GM04504 (cell line): ENCODE measurements around the gene GALM.
A peak's percentile ranks its signal among the peaks of the same experiment; 100 is the strongest.
"Not testable (repeated sequence)": the region's sequence is repeated elsewhere in the genome, so short reads cannot be mapped to it uniquely, and the experiment has no call there.

ENCODE experiments used
- DNase-seq: peaks from one replicate; pipeline ENCODE4 v3.0.0-alpha.2; 2012; ENCODE audit warnings: low read depth

The GALM gene

DNA sequence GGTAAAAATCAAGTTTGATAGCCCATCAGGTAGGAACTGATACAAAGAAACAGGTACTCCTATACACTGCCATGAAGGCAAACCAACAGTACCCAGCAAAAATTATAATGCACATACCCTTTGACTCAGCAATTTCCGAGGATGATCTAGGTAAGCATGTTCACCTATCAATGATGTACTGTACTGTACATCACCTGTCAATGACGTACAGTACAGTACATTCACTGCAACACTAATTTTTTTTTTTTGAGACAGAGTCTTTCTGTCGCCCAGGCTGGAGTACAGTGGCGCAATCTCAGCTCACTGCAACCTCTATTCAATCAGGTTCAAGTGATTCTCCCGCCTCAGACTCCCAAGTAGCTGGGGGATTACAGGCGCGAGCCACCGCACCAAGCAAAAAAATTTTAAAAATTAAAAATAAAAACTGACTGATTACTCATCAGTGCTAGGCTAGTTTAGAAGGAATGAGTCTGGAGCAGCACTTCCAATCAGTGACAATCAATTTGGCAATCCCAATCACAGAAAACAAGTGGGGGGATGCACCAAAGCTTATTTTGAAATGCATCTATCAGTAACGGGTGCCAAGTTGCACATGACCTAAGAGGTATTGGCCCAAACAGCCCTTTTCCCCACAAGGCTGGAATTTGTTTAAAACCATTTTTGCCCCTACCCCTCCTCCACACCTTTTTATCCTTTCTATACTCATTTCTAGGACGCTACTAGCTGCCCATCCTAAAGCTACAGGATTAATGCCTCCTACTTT lies 77.1 kb downstream of the GALM start:
- no peak for DNase-seq

DNA sequence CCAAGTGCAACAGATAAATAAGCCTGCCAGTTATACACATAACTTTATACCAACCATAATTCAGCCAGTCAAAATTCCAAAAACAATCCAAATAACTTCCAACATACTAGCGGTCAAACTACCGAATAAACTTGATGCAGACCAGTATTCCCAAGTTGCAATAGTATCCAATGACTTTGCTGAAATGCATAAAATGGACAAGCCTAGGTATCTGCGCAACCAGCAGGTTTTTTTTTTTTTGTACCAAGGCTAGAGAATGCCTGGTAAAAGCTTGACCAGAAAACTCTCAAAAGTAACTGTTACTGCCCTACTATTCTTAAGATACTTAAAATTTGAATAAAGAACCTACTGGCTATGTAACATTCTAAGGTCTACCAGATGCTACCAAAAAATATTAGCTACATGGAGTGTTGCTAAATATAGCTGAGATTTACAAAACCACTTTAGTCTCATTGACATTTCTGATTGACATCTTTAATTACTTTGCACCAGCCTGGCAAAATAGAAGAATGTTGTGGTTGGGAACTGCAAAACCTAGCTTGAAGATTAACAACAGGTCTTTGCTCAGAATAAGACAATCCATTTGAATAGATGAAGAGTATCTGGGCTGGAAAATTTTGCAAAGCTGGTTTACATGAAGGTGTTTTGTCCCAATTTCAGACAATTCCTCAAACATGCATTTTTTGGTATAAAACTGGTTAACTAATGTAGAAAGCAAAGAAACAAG lies 77.9 kb downstream of the GALM start:
- DNase-seq, result no peak

DNA sequence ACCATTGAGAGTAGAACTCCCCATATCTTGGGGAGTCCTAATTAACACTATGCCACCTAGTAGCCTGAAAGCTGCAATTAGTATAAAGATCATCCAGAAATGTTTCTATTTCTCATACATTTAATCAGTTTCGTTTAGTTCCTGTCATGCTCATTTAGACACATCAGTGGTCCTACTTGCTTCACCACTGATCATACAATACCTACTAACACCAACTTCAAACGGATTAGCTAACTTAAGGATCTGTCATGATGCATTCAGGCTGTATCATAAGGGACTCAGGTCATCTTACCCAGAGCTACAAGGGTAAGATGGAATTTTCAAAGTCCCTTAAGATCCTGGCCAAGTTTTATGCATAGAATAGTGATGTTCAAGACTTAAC lies 78.5 kb downstream of the GALM start:
- no peak for DNase-seq

DNA sequence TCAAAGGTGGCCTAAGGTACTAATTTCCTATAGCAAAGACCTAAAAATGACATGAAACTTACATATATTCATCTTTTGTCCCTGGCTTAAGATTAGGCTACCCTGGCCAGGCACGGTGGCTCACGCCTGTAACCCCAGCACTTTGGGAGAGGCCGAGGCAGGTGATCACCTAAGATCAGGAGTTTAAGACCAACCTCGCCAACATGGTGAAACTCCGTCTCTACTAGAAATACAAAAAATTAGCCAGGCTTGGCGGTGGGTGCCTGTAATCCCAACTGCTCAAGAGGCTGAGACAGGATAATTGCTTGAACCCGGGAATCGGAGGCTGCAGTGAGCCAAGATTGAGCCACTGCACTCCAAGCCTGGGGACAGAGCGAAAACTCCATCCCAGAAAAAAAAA lies 79.4 kb downstream of the GALM start:
- no peak for DNase-seq

DNA sequence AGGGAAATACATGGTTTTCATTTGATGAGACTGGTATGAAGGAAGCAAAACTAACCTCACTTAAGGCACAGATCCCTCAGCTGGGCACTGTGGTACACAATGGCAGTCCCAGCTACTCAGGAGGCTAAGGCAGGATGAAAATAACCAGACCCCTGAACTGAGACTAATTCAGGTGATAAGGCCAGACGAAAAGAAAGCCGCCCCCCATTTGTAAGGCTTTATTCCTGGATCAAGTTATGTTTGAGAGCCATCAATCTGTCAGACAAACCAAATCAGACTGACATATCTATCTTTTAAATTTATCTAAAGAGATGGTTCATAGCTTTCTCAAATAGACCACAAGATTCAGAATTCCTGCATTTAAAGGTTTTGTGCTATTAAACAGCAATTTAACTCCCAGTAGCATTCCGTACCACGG lies 81.1 kb downstream of the GALM start:
- no peak for DNase-seq

DNA sequence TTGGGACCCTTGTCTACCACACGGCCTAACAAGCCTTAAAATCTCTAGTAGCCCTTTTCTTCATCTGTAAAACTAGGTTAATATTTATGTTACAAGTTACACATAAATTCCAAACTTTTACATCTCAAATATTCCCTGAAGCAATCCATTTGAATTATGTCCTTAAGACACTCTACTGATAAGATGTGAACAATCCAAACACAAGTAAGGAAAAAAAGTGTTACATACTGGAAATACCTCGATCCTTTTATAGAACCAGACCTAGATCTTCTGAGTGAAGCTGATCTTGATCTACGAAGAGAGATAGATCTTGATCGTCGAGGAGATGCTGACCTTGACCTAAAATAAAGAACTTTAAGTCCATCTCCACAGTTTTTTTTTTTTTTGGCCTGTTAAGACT lies 81.9 kb downstream of the GALM start:
- DNase-seq, result no peak

DNA sequence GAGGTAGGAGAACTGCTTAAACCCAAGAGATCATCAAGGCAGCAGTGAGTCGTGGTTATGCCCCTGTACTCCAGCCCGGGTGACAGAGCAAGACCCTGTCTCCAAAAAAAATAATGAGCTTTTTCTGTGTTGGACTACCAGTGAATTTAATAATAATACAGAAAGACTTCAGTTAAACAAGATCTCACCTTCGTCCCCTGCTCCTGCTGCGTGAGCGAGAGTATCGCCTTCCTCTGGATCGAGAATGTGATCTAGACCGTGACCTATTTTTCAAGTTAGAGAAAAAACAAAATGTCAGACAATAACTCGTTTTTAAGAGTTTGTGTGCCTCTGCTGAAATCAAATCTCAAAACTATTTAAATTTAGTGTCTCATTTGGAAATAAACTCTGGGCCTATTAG lies 82.5 kb downstream of the GALM start:
- no peak for DNase-seq

DNA sequence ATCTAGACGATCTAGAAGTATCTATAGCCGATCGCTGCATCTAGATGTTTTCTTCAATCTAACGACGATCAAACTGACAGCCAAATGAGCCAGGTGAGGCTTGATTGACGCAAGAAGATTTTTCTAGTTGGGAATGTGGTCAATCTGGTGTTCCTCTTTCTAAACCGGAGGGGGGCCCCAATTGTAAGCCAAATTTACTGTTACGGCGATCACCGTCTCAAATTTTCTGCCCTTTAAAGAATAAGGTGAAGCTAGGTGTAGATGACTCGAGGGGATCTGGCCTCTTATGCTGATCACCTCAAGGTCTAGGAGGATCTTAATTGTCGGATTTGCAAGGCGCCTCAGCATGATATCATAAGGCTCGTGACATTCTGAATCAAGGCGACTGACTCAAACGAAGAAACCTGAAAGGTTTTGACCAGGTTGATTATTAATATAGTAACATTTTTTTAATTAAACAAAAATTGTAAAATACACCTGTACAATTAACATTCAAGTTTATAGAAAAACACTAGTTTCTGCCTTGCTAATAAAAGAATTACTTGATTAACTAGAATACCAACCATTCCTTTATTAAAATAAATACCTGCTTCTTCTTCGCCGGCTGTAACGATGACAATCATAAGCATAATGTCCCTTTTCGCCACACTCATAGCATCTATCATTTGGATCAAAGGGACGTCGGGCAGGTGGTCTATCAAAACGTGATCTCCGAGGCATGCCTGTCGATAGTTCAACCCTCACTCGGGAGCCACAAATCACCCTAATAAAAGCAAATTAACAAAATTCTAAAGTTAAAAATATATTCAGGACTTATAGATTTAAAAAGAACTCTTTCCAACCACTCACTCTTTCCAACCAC lies 83.3 kb downstream of the GALM start:
- DNase-seq, result no peak

DNA sequence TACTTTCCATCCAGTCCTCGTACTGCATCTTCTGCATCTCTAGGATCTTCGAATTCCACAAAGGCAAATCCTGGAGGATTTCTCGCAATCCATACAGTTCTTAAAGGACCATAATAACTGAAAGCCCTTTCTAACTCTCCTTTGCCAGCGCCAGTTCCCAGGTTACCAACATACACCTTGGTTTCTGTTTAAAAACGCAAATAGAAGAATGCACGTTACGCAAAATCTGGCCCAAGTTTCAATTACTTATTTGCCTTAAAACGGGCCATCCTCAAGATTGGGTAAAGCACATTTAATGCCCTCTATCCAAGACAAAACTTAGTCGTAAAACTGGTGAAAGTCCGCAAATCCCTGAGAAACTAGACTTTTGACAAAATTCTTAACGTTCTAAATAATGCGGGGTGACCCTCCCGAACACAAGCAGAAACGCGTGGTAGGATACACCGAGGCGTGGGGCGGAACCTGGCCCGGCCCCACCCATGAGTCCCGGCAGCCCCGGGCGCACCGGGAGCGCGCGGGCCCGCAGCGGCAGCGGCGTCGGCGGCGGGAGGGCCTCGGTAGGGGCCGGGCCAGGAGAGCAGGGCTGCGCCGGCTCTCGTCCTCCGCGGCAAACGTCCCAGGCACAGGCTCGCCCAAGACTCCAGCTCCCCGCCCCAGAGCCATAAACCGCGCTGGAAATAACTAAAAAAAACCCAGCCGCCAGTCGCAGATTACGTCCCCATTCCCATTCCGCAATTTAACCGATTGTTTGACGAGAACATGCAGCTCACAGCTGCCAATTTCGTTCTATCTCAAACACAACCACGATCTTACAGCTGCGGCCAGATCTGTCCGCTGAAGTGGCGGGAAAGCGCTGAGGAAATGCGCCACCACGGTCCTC lies 84.3 kb downstream of the GALM start:
- peak; percentile 18 for DNase-seq

DNA sequence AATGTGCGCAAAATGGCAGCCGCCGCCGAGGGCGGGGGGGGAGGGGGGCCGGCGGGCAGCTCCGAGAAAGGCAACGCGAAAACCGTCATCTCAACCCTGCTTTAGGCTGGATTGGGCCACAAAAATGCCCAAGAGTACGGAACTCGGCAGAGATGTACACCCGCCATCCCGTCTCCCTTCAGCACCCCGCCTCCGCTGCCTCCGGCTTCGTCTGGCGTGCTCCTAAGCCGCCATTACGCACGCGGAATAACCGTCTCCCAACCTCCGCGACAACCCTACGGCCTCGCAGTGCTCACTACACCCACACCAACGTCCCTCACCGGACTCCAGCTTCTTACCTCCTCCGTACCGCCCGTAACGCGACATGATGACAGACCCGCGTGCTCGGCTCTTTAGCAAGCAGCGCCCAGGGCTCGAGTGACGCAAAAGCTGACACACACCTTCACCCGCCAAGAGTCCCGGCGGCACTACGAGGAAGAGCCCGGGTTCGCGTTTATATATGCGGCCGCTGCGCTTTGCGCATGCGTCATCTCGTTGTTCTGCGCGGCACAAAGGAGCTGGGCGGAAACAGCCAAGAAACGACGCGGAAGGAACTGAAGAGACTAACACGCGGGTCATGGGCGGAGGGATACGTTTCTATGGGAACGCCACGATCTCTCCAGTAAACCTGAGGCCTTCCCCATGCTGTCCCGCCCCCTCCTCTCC lies 85.1 kb downstream of the GALM start, which contains the start of gene SRSF7:
TSS of gene SRSF7 (minus strand) at position 471 of the 705 bp plus-strand sequence. CDS start at position 366, 105 bp downstream.
- peak; percentile 99 for DNase-seq

DNA sequence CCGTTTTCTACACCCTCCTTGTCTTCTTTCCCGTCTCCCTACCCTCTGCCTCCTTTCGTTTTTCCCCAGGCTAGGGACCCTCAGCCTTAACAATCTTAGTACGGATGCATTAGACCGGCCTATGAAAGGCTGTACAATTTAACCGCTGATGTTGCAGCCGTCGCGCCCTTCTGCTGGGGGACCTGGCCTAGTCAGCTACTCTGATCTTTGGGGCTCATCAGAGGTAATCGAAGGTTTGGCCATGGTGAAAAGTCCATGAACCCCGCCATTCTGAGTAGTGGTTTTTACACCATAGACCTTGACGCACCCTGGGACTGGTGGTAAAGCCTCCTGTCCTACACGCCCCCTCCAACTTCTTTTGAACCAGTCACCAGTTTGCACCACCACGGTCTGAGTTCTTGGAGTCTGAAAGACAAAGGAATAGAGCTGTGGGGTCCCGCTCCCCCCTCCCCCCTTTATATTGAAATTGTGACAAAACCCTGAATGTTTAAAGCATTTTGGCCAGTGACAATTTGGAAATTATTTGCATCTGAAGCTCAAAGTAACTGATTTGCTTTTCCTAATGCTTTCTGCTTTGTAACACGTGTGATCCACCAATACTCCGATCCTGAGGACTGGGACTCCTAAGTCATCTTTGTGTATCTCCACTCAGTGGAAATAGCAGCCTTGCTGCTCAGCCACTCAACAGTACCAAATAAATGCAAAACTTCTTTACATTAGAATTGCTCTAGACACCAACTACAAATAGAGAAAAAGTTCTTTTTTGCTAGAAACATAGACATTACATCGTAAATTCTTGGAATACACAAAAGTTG lies 85.9 kb downstream of the GALM start:
- DNase-seq, result no peak

DNA sequence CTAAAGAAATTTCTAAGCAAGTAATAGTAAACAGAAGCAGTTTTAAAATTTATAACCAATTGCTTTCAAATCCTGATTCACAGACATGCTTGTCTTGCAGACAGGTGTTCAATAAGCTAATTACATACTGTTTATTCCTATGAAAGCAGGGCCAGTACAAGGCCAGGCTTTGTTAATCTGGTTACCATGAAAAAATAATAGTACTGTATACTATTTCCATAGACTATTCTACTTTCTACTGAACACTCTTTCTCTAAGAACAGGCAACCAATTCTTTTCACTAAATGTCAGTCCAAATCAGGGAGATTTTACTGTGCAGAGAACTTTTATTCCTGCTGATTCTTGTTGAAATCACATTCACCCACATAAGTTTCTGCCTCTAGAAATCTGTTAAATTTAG lies 88.1 kb downstream of the GALM start:
- no peak for DNase-seq

DNA sequence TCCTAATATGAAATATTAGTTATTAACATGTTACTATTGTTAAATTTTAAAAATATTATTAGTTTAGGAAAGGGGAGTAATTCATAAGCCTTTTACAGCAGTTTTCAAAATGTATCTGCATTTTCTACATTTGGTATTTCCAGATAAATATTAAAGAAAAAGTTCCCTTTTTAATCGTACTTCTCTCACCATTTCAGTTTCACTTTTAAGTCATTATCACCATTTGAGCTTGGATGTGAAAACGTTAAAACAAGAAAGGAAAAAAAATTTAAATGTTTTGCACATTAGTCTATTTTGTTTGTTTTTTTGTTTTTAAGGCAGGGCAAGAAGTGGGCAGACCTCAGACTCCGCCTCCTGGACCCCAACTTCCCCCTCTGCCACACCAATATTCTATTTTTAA lies 88.6 kb downstream of the GALM start:
- DNase-seq, result no peak

DNA sequence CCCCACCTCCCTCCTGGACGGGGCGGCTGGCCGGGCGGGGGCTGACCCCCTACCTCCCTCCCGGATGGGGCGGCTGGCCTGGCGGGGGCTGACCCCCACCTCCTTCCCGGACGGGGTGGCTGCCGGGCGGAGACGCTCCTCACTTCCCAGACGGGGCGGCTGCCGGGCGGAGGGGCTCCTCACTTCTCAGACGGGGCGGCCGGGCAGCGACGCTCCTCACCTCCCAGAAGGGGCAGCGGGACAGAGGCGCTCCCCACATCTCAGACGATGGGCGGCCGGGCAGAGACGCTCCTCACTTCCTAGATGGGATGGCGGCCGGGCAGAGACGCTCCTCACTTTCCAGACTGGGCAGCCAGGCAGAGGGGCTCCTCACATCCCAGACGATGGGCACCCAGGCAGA lies 90.0 kb downstream of the GALM start:
- not testable (repeated sequence) for DNase-seq

DNA sequence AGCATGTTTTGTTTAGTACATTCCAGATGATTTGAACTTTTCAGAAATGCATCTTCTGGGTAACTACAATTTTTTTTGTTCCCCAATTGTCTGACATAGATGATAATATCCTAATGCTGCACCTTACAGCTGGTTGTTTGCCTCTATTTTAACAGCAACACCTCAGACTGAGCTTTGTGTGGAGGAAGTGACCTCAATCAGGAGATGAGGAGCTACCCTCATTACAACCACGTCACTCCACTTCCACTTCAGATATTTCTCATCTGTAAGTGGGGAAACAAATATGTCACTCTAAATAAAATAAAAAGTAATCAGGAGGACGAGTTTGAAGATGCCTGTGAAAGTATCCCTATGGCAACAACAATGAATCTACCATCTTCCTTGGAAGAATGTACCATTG lies 97.3 kb downstream of the GALM start:
- no peak for DNase-seq

DNA sequence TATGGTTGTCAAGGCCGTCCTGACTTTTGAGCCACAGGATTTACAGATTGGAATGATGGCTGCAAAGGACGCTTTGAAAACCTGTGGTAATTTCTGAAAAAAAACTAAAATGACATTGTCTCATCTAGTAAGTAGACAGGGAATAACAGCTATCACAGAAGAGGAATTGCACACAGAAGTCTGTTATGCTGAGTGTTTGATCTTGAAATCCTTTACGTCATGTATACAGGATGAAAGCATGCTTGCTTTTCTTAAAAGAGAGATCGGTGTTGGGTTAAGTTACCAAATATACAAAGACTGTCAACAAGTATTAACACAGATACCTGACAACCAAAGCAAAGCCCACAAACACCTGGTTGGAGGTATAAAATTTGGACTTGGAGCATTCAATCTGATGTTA lies 97.8 kb downstream of the GALM start:
- no peak for DNase-seq

DNA sequence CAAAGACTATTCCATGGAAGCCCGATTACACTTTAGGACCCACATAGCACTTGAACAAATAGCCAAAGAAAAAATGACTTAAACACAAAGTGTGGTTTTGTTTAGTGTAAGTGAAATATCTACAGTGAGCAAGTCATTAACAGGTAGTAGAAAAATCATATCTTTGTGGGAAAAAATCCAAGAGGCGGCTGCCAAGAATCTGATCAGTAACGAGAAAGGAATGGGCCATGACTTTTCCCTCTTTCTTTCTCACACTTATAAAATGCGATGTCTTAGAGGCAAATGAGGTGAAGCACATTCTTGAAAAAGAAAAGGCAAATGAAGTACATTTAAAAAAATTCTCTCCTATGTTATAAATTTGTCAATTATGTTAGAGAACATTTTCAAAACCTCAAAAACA lies 99.2 kb downstream of the GALM start:
- peak; percentile 39 for DNase-seq

DNA sequence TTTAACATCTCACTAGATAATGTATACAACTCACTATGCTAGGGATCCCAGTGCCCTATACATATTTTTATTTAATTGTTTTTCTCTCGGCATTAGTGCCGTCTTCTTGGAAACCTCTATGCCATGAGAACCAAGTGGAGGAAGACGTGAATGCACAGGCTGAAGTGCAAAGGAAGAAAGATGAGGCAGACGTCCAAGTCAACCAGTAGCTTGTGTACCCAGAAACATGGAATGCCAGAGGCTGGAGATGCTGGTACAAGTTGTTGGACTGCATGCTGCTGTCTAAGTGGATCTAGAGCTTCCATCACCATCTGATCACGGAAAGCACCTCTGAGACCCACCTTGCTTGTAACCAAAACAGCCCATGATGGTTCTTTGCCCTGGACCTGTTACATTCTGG lies 99.6 kb downstream of the GALM start:
- DNase-seq, result no peak

DNA sequence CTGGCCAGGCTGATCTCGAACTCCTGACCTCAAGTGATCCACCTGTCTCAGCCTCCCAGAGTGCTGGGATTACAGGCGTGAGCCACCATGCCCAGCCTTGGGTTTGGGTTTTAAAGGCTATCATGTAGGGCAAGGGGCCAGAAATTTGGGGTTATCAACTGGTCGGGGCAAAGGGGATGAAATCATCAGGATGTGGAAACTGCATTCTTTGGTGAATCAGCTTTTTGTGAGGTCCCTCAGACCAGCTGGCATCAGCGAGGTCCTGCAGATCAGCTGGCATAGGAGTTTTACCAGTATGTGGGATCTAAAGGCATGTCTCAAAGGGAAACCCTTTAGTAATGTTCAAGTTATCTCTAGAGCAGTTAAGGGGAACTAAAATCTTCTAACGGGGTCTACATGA lies 105.7 kb downstream of the GALM start:
- no peak for DNase-seq
